ENCODE data around the gene EFCAB11. TPM values are rescaled to one million over a fixed set of nuclear protein-coding genes. Genes with fewer than 3 reads are reported as not detected.
A peak's percentile ranks its signal among the peaks of the same experiment; 100 is the strongest.

Gene EFCAB11
- total RNA-seq, 1 experiment from 2014 or later = 18.6 TPM

GRCh38 chr14:89814126-89814525 is 140.4 kb downstream of the EFCAB11 start:
- DNase-seq (ENCODE audit: low read depth) = no peak

DNA sequence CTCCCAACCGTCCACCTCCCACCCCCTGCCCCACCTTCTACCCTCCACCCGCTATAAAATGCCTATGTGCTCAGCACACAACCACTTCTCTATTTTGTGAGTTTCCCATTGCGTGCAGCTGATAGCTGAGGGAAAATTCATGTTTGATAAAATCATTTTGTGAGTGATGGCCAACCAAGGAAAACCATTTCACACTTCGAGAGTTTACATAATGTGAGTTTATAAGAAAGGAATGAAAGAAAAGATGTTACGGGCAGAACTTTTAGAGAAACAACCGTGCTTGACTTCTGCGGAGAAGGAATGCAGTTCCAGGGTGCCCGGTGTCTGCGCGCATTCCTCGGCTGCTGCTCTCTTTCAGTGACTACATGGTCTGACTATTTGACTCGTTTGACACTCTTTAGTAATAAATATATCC is 140.9 kb downstream of the EFCAB11 start:
- peak; percentile 15 for DNase-seq (ENCODE audit: low read depth)

DNA sequence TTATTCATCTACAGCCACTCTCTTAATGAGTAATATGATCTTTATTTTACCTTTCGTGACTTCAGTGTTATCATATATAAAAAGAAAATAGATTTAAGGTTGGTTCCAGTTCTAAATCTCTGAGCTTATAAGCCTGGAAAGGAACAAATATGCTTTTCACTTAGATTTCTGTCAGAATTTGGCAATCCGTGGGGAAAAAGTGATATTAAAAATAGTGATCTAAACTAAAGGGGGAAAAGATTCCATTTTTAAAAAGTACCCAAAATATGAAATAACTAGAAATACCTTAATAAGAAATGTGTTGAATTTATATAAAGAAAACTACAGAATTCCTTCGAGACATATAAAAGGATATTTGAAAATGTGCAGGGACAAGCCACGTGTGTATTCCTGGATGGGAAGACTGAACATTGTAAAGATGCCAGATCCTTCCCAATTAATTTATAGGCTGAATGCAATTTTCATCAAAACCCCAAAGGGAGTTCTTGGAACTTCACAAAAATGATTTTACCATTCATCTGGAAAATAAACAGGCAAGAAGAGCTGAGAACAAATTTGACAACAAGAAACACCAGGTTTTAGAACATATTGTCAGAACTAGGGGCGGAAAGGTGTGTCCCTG is 142.5 kb downstream of the EFCAB11 start:
- DNase-seq (ENCODE audit: low read depth) = no peak

DNA sequence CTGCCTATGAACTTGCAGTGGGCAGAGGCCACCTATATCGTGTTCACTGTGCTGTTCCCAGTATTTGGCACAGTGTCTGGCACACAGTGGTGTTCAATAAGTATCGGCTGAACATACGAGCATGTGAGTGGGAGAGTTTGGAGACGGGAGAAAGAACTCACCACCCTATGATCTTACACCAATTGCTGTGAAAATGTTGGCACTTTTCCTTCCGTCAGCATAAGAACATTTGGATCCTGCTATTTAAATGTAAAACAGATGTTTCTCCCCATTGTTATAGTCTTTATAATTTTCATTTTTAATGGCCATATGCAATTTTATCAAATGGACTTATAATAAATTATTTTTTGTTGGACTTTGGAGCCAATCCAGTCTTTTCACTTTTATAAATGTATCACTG is 144.4 kb downstream of the EFCAB11 start:
- DNase-seq (ENCODE audit: low read depth) = no peak

- DNase-seq (ENCODE audit: low read depth) = no peak
Measured at GRCh38 chr14:89807892-89808291, 146.6 kb downstream of the EFCAB11 start.

GRCh38 chr14:89807151-89807550 is 147.4 kb downstream of the EFCAB11 start:
- DNase-seq (ENCODE audit: low read depth) = no peak

DNA sequence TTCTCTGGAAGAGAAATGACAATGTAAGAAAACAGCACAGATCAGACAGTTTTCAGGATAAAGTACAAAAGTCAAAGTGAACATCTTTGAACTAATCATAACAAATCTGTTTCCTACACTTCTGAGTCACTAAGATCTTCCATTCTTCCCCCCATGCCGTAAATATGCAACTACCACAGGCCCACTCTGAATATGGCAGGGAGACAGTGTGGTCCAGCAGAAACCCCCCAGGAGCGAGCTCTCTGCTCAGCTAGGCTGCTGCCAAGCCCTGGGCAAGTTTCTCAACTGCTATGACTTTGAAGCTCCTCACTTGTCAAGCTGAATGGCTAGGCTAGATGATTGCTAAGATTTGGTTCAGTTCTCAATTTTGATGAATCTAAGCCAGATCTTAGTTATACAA is 148.1 kb downstream of the EFCAB11 start:
- no peak for DNase-seq (ENCODE audit: low read depth)

DNA sequence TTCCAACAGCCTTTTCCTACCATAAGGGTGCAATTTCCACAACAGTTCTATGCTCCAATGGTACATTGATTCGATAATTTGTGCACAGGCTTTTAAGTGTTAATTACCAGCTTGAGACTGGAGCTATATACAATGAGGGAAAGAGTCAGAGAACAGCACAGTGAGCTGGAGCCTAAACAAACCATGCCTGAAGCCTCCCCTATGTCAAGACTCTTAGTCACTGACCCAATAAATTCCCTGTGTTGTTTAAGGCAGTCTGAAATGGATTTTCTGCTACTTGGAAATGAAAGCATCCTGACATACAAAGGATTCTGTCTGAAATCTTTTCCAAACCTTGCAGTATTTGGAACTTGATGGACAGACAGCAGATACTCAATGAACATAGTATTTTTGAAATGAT is 149.0 kb downstream of the EFCAB11 start:
- DNase-seq (ENCODE audit: low read depth) = no peak

DNA sequence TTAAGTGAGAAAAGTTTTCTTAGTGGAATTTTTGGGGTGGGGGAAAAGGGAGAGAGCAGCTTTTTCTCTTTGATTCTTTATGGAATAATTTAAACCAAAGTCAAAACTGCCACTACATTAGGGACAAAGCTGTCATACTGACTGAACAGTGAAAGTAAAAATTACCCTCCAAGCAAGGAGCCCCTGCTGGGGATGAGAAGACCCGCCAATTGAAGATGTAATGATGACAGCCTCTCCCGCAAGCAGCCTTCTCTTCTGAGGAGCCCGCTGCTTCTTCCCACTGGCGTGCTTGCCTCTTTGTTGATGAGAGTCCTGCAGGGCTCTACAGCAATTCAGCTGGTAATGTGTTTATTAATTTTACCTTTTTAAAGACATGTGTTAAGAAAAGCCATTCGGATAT is 151.0 kb downstream of the EFCAB11 start:
- no peak for DNase-seq (ENCODE audit: low read depth)

- DNase-seq (ENCODE audit: low read depth) = no peak
Measured at GRCh38 chr14:89801136-89801535, 153.4 kb downstream of the EFCAB11 start.

DNA sequence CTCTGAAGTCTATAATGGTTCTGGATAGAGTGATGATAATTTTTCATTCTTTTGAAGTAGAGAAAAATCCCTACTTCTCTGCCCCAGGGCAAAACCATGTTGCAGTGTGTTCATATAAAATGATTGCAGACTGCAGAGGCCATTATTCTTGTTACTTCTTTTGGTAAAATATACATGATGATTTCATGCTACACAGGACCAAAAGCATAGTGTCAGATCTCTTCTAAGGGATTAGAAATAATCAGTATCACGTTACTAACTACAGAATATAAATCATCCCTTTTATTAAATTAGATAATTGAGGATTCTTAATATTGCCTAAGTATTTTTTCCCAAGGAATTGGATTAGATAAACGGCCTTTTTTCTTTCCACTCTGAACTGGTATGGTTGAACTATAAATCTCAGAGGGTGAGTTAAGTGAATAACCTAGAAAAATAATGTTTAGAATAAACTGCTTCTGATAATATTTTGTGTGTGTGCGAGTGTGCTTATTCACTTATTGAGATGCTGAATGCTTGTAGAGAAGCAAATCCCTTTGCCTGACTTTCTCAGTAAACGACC is 156.2 kb downstream of the EFCAB11 start:
- no peak for DNase-seq (ENCODE audit: low read depth)

DNA sequence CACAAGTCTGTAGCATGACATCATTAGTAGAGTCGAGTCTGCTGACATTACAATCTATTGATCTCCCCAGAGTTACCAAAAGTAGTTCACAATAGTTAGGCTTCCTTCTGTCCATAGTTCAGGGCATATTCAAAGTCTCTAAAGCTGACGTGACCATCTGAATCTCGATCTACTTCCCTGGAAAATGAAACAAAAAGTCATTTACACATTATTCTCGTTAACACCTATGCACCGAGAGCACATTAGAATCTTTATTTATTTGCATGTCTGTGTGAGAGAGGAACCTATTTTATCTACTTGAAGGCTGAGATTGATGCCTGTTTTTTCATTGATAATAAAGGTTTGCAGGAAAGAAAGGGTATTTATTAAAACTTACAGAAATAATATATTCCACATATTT is 157.4 kb downstream of the EFCAB11 start:
- no peak for DNase-seq (ENCODE audit: low read depth)

DNA sequence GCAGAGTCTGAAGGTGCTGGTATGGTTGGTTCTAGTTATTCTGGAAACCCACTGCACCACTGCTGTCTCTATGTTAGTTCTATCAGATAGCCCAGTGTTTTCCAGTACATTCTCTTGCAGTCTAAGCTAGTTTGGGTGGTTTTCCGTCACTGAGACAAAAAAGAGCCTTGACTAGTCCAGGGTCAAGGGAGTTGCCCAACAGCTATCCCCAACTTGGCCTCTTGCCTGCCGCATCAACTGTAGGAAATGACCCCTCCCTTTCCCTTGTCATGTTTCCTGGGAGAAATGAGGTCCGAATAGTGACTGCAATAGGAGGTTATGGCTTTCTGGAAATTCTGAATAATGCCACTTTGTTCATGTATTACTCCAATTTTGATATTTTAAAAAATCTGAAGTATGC is 160.4 kb downstream of the EFCAB11 start:
- DNase-seq (ENCODE audit: low read depth) = no peak

GRCh38 chr14:89793367-89793716 is 161.2 kb downstream of the EFCAB11 start:
- DNase-seq (ENCODE audit: low read depth) = no peak

DNA sequence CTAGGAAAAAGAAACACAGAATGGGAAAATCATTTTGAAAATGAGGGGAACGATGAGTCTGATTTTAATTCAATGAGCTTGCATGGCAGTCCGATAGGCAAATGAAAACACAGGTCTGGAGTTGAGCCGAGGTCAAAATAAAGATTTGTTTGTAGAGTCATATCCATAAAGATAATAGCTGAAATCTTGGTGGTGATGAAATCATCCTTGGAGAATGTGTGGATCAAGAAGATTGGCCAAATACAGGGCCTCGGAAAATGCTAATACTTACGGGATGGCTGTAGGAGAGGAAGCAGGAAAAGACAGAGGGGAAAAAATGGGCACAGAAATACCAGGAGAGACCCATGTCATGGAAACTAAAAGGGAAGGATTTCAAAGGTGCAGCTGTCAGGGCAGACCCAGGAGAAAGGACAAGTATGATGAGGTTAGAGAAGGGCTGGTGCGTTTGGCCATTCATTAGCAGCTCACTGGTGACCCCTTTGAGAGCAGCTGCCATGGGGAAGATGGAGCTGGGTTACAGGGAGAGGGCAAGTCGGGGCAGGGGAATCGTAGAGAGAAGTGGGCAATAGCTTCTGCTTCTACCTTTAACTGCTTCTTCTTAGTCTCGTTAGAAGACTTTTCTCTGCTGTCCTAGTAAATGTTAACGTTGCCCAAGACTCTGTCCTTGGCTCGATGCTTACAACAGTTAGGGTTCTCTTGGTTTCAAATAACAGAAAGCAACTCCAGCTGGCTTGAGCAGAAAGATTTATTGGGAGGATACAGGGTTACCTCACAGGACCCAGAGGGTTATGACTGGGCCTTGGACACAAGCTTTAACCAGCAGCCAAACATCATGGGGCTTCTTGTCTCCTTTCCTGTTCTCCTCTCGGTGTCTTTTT is 161.8 kb downstream of the EFCAB11 start:
- no peak for DNase-seq (ENCODE audit: low read depth)

DNA sequence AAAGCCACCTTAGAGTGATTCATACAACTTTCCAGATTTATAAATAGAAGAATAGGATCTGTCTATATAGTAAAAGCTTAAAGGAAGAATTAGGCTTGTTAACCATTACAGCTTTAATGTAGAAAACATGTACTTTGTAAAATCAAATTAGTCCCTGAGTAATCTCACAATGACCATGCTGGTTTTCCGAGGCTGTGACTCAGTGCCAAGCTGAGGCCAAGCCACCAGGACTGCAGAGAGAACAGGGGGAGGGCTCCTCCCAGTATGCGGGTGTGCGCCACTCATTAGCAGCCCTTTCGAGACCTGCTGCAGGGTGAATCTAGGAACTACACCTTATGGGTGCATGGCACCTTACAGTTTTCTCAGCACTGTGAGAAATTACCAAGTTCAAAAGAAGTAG is 167.0 kb downstream of the EFCAB11 start:
- DNase-seq (ENCODE audit: low read depth) = peak; percentile 10

DNA sequence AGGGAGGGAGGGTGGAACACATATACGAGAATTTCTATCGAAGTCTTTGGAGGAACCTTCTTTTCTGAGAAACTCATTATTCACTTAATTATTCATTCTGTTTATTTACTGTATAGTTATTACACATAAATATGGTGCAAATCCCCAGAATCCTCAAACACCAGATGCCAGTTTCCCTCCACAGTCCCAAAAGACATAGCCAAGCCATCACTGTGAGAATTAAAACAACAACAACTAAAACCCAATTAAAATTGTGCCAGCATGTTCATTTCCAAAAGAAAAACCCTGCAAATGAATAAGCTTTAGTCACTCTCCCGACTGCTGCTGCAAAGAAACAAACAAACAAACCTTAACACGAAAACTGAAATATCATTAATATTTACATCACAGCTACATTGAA is 173.5 kb downstream of the EFCAB11 start:
- DNase-seq (ENCODE audit: low read depth) = no peak

DNA sequence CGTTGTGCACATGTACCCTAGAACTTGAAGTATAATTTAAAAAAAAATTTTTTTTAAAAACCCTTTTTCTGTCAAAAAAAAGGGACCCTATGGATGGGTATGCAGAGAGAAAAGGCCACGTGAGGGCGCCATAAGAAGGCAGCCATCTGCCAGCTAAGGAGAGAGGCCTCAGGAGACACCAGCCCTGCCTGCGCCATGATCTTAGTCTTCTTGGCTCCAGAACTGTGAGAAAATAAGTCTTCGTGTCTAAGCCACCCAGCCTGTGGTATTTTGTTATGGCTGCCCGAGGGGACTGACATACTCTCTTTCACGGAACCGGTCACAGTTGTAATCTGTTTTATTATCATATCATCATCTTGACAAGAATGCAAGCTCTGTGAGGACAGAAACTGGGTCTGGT is 174.8 kb downstream of the EFCAB11 start:
- DNase-seq (ENCODE audit: low read depth) = peak; percentile 3

GRCh38 chr14:89775946-89776345 is 178.6 kb downstream of the EFCAB11 start:
- DNase-seq (ENCODE audit: low read depth) = no peak

GRCh38 chr14:89775151-89775550 is 179.4 kb downstream of the EFCAB11 start:
- DNase-seq (ENCODE audit: low read depth) = no peak

- peak; percentile 61 for DNase-seq (ENCODE audit: low read depth)
Measured at GRCh38 chr14:89773644-89774316, 180.8 kb downstream of the EFCAB11 start.

GRCh38 chr14:89773151-89773550 is 181.4 kb downstream of the EFCAB11 start:
- no peak for DNase-seq (ENCODE audit: low read depth)

DNA sequence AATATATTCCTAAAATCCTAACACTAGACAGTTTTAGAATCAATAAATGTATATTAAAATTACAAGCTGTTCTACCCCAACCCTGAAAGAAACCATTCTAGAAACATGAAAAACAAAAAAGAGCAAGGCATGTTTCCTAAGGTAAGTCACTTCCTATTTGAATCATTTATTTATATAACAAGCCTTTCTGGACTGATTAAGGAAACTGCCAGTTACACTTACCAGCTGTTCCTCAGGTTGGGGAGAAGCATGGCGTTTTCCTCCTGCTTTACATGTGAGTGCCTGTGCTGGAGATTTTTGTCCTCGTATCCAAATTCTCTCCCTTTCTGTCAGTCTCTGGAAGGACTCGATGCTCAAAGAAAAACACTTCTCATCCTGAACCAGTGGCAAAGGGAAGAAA is 183.3 kb downstream of the EFCAB11 start:
- DNase-seq (ENCODE audit: low read depth) = peak; percentile 7

Data from RPMI7951 (cell line).